ENCODE data around the gene DPP3.

The DPP3 gene

DNA sequence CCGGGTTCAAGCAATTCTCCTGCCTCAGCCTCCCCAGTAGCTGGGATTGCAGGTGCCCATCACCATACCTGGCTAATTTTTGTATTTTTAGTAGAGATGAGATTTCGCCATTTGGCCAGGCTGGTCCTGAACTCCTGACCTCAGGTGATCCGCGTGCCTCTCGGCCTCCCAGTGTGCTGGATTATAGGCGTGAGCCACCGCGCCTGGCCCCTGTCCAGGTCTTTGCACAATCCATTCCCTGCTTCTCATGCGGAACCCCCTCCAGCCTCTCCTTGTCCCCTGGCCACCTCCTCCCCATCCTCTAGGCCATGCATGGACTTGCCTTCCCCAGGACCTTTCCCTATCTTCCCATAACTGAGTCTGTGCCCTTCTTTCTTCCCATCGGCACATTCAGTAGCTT is 8.7 kb downstream of the DPP3 start:
- no peak for DNase-seq (ENCODE audit: low spot score)

DNA sequence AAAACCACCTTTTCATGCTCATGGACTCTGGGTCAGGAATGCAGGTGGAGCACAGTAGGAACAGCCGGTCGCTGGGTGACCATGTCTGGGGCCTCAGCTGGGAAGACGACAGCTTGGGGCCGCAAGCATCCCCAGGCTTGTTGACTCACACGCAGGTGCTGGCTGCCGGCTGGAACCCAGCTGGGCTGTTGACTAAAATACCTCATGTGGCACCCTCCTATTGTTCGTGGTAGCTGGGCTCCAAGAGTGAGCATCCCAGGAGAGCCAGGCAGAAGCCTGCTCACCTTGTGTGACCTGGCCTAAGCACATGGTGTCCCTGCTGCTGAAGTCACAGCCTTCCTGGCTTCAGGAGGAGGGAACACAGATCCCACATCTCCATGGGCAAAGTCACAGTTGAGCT is 9.4 kb downstream of the DPP3 start:
- DNase-seq (ENCODE audit: low spot score), result no peak

DNA sequence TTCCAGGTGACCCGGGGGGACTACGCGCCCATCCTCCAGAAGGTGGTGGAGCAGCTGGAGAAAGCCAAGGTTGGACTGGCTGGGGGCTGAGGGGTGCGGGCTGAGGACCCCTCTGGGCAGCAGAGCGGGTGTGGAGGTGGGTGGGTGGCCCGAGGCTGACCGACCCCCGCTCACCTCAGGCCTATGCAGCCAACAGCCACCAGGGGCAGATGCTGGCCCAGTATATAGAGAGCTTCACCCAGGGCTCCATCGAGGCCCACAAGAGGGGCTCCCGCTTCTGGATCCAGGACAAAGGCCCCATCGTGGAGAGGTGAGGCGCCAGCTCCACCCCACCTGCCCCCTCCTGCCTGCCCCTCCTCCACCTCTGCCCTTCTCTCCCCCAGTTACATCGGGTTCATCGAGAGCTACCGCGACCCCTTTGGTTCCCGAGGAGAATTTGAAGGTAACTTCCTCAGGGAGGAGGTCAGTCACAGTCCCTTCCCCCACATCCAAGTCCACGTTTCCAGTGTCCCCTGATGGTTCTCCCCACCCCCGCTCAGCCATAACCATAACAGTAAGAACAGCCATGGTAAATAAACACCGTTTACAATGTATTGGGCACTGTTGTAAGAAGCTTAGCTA is 11.2 kb downstream of the DPP3 start:
- no peak for DNase-seq (ENCODE audit: low spot score)

DNA sequence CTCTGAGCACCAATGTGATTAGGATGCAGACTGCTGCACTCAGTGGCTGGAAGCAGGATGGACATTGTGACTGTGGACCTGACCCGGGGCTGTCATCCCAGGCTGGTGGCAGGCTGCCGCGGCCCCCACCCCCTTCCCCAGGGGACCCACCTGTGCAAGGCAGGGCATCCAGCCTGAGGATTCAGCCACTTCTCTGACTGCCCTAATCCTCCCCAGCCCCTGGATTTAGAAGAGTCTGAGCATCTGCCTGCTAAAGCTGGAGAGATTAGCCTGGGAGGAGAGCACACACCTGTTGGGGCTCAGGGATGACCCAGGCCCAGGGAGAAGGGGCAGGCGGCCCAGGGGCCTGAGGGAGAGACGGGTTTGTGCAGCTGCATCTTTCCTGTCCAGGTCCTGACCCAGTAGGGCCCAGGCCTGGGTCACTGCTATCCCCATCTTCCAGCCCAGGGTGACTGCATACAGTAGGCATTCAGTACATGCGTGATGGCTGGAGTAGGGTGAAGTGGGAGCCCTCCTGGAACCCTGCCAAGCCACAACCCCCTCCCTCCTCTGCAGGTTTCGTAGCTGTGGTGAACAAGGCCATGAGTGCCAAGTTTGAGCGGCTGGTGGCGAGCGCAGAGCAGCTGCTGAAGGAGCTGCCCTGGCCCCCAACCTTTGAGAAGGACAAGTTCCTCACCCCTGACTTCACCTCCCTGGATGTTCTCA is 12.1 kb downstream of the DPP3 start:
- no peak for DNase-seq (ENCODE audit: low spot score)

DNA sequence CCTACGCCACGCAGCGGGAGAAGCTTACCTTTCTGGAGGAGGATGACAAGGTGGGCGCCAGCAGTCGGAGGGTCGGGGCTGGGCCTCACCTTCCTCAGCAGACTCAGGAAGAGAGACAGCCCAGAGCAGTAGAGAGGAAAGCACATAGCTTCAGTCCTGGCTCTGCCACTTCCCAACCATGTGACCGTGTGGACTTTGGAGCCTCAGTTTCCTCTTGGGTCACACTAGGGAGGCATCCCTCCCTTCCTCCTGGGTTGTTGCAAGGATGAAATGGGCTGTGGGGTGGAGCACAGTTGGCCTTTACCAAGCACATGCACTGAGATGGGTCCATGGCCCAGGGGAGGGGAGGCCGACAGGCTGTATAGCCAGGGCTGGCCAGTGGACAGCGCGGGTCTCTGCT is 12.9 kb downstream of the DPP3 start:
- DNase-seq (ENCODE audit: low spot score), result no peak

DNA sequence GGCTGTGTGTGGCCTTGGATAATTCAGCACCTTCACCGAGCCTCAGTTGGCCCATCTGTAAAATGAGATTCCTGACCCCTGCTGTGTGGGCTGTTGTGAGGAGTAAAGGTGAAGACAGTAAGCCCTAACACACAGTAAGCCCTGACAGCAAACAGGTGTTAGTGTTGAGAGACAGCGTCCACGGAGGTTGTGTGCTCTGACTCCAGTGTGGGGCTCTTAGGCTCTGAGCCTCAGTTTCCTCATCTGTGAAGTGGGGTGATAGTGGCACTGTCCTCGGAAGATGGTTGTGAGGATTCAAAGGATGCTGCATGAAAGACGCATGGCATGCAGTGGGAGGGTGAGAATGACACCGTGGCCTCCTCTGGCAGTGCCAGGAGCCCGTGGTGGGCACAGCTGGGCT is 14.2 kb downstream of the DPP3 start:
- DNase-seq (ENCODE audit: low spot score), result no peak

DNA sequence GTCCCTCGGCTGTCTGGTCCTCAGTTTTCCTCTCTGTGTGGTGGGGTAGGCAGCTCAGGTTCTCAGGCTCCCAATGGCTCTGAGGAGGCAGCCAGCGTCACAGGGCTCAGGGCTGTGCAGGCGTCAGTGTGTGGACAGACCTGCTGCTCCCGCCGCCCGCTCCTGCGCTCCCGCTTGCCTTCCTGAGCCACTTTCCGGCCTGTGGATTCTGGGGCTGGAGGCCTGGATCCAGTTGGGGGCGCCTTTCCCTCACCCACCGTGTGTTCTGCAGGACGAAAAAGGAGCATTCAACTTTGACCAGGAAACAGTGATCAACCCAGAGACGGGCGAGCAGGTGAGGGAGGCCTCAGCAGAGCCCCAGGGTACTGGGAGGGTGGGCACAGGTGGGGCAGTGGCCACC is 14.7 kb downstream of the DPP3 start:
- DNase-seq (ENCODE audit: low spot score), result no peak

DNA sequence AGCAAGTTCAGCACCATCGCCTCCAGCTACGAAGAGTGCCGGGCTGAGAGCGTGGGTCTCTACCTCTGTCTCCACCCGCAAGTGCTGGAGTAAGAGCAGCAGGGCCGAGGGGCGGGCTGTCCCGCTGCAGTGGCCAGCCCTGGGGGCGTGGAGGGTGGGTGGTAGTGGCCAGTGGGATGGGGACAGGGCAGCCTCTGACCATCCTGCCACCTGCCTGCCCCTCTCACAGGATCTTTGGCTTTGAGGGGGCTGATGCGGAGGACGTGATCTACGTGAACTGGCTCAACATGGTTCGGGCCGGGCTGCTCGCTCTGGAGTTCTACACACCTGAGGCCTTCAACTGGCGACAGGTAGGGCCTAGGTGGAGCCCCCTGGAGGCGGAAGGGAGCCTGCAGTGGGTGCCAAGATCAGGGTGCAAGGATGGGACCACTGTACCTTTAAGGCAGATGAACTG is 15.2 kb downstream of the DPP3 start:
- no peak for DNase-seq (ENCODE audit: low spot score)

DNA sequence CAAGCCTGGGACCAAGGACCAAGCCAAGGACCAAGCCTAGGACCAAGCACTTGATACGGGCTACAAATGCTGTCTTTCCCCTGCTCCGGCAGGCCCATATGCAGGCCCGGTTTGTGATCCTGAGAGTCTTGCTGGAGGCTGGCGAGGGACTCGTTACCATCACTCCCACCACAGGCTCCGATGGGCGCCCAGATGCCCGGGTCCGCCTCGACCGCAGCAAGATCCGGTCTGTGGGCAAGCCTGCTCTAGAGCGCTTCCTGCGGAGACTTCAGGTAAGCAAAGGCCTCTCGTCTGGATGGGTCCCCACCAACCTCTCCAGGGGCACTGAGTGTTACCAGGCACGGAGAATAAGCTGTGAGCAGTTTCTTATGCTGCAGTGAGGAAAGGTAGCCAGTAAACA is 17.0 kb downstream of the DPP3 start:
- no peak for DNase-seq (ENCODE audit: low spot score)

DNA sequence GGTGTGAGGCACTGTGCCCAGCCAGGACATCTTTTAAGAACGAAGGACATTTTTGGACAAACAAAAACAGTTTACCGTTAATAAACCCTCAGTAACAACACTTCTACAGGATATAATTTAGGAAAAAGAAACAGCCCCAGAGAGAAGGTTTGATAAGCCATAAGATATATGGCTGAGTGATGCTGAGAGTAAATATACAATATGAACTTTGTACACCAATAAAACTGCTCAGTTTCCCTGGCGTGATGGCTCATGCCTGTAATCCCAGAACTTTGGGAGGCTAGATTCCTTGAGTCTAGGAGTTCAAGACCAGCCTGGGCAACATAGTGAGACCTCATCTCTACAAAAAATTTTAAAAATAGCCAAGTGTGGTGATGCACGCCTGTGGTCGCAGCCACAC is 18.3 kb downstream of the DPP3 start:
- DNase-seq (ENCODE audit: low spot score), result no peak

DNA sequence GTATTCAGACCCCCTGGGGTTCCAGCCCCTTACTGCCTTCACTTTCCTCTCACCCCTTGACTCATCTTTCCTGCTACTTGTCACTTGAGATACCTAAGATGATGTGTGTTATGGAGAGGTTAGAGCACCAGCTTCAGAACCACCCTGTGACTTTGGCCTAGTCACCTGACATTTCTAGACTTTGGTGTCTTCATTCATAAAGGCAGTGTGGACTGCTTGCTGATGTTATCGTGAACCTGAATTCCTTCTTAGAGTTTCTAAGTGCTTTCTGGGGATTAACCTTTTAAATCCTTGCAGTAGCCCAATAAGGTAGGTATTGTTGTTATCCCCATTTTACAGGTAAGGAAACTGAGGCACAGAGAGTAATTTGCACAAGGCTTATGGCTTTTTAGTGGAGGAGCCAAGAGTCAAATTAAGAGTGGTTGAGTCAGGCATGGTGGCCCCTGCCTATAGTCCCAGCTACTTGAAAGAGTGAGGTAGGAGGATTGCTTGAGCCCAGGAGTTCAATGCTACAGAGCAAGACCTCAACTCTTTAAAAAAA is 25.1 kb downstream of the DPP3 start:
- DNase-seq (ENCODE audit: low spot score), result no peak

DNA sequence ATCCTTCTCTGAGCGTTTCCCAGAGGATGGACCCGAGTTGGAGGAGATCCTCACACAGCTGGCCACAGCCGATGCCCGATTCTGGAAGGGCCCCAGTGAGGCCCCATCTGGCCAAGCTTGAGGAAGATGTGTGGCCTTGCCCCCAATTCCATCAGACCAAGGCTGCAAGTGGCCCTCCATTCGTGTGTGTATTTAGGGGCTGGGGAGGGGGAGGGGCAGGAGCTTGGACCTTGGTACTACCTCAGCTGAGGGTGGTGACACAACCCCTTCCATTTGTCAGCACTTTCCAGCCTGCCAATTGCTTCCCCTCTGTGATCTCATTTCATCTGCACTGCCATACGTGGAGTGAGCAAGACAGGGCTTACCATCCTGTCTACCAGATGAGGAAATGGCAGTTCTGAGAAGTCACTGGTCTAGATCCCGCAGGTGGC is 28.9 kb downstream of the DPP3 start:
- DNase-seq (ENCODE audit: low spot score), result no peak

DNA sequence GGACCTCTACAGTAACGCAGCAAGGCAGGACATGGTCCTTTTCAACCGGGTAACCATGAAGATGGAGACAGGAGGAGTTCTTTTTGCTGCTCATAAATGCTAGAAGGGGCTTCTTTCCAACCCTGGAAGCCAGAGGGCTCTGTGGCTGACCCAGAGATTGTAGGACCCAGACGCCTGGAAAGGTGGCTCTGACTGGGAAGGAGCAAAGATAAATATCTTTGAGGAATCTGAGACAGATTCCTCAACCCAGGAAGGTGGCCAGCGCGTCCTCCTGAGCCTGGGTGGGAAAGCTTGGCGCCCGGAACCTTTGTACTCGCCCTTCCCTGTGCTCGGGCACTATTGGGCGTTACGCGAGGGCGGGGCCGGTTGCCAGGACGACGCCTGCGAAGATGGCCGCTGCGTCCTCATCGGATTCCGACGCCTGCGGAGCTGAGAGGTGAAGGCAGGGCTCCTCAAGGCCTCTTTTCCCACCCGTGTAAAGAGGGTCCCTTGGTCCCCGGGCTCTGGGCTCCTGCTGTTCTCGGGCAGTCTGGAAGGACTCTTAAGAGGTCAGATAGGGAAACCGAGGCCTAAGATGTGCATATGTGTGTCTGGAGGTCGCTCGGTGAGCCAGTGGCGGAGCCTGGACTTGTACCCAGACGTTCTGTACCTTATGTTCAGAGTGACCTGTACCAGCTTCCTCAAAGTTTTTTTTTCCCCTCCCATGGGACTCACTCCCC is 30.2 kb downstream of the DPP3 start, which contains the start of gene BBS1:
BBS1 (plus strand) TSS at position 365 of the 719 bp plus-strand sequence; CDS start at position 390, 25 bp downstream.
- DNase-seq (ENCODE audit: low spot score), result peak; percentile 86

DNA sequence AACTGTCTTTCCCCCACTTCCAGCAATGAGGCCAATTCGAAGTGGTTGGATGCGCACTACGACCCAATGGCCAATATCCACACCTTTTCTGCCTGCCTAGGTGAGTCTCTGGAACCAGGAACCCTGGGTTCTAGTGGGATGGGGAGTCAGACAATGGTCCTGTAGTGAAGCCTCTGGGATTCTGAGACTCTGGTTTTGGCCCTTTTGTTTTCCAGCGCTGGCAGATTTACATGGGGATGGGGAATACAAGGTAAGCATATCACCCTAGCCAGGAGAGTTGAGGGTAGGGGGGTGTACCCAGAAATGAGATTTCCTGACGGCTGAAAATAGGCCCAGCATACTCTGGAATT is 30.7 kb downstream of the DPP3 start:
- DNase-seq (ENCODE audit: low spot score), result no peak

DNA sequence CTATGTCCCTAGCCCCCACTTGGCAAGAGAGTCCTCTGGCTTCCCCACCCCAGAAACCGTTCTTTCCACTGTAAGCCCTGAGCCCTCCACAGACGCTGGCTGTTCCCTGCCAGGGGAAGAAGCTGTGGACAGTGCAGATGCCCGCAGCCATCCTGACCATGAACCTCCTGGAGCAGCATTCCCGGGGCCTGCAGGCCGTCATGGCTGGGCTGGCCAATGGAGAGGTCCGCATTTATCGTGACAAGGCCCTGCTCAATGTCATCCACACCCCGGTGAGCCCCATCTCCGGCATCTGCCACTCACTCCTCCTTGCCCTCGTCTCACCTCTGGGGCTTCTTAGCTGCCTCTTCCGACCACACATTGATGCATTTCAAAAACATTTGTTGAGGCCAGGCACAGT is 43.4 kb downstream of the DPP3 start:
- no peak for DNase-seq (ENCODE audit: low spot score)

DNA sequence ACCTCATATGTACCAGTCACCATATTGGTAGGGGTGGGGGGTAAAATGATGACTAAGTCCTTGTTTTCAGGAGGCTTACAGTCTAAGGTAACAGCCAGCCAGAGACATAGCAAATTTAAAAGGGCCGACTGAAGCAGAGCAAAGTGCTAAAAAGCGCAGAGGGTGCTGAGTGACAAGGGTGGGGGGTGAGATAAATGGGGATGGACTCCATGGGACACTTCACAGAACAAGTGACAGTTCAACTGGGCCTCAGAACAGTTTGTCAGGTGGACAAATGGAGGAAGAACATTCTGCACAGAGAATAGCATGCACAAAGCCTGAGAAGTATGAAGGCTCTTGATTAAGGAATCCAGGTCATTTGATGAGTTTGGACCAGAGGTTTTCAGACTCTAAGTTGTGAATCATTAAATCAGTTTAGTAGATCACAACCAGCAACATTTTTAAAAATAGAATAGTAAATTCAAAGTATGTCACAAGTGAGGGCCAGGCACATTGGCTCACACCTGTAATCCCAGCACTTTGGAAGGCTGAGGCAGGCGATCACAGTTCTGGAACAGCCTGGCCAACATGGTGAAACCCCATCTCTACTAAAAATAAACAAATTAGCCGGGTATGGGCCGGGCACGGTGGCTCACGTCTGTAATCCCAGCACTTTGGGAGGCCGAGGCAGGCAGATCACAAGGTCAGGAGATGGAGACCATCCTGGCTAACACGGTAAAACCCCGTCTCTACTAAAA is 44.2 kb downstream of the DPP3 start:
- DNase-seq (ENCODE audit: low spot score), result no peak

DNA sequence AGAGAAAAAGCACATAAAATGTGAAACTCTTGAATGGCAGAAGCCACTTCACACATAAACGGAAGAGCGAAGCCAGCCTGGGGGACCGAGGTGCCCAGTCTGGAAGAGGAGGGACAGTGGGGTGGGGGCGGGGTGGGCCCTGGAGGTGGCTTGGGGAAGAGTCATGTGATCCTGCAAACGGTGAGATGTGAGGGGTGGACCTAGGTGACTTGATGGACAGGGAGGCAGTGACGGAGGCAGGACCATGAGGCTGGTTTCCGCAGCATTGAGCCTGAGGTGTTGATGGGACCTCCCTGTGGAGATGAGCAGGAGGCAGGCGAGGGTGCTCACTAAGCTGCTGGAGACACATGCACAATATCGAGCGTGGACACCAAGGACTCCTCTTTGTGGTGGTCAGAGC is 48.8 kb downstream of the DPP3 start:
- DNase-seq (ENCODE audit: low spot score), result no peak

DNA sequence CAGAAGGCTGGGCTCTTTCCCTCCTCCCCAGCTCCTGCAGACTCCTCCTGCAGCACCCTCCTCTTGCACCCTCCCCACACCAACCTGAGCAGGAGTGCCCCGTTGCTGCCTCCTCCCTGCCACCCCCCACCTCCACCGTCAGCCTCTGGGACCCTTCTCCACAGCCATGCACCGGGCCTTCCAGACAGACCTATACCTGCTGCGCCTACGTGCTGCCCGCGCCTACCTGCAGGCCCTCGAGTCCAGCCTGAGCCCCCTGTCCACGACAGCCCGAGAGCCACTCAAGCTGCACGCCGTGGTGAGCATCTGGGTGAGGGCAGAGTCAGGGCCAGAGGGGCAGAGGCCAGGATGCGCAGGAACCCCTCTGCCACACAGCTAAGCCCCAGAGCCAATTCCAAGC is 49.4 kb downstream of the DPP3 start:
- DNase-seq (ENCODE audit: low spot score), result no peak

DNA sequence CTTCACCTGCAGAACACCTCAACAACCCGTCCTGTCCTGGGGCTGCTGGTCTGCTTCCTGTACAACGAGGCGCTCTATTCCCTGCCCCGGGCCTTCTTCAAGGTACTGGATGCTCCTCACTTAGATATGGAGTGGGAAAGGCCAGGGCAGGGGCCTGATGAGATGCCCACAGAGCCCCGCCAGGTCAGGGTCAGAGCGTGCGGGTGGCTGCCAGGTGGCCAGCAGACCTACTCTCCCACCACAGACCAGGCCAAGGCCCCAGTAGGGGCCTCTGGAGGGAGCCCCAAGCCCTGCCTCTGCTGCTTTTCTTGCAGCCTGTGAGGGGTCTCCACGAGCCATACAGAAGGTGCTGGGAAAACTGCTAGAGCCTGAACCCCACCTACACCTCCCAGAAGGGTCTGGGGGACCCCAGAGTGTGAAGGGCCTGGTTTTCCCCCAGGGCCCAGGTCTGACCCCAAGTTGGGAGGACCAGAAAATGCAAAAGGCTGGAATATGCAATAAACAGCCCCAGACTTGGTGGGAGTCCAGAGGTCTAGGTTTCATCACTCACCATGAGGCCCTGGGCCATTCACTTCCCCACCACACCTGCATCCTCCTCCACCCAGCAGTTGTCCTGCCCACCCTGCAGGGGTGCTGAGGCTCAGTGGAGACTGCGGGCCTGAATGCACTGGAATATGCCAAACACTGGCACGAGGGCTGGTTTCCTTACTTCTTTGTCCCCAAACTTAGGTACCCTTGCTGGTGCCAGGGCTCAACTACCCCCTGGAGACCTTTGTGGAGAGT is 50.9 kb downstream of the DPP3 start:
- no peak for DNase-seq (ENCODE audit: low spot score)

DNA sequence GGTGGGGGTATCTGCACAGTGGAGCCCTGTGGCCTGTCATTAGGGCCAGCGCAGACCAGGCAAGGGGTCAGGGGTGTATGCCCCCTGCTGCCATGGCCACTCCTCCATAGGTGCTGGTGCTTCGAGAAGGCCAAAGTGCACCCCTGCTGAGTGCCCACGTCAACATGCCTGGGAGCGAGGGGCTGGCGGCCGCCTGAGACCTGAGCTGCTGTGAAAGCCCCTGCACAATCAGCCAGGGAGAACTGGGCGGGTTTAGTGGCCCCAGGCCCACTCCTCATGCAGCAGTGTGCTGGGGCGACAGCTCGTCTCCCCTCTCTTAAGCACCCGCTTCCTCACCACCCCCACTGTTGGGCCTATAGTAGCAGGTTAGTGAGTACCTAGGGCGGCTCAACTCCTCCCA is 51.6 kb downstream of the DPP3 start:
- DNase-seq (ENCODE audit: low spot score), result no peak

DNA sequence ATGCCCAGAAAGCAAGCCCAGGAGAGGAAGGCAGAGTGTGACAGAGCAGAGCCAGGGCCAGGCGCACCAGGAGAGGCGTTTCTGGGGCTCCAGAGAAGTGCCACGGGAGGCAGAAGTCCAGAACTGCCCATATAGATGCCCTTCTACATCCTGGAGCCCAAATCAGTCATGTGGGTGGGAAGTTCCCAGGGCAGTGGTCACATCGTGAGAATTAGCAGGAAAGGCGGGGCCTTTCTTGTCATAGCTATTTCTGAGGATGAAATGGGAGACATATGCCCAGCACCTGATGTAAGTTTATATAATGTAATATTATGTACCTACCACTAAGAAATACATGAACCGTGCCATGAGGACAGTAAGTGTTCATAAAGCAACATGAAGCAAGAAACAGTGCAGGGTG is 52.5 kb downstream of the DPP3 start:
- no peak for DNase-seq (ENCODE audit: low spot score)
